Sigmoid colon (tissue), 4 donors: ENCODE data around the gene DENND1B.

ENCODE experiments used
- EP300 ChIP-seq, 4 donors: sonication (generic); formaldehyde crosslinking; IDR thresholded peaks; one replicate each; pipeline ENCODE4 v1.6.1; 2017; ENCODE audit warnings: antibody characterized with exemption in 4 of 4
- TF ChIP-seq, protein P1 (sequence below), 4 experiments: fragments of 450-650 bp in 3 of 4; fragments of 200-600 bp in 1 of 4; IDR thresholded peaks; one replicate each; pipeline ENCODE4 v1.5.1; 2016 to 2019; ENCODE audit warnings: antibody characterized with exemption in 4 of 4, mild to moderate bottlenecking in 3 of 4, moderate library complexity in 2 of 4

DNA sequence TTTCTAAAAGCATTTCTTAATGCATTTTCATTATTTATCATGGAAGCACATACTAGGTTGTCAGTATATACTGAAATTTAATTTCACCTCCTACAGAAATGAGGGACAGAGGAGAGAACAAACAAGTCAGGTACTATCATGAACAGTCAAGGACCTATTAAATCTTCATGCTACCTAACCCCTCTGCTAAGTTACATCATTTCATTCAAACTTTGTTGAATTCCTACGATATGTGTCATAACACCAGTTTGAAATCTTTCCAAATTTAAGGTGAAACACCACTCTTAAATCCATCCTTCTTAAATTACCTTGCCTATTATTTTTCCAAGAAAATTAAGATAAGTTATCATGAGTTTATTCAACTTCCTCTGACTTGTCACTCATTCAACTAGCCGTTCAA, 78.9 kb downstream of the DENND1B start:
- TF ChIP-seq, protein P1, sequence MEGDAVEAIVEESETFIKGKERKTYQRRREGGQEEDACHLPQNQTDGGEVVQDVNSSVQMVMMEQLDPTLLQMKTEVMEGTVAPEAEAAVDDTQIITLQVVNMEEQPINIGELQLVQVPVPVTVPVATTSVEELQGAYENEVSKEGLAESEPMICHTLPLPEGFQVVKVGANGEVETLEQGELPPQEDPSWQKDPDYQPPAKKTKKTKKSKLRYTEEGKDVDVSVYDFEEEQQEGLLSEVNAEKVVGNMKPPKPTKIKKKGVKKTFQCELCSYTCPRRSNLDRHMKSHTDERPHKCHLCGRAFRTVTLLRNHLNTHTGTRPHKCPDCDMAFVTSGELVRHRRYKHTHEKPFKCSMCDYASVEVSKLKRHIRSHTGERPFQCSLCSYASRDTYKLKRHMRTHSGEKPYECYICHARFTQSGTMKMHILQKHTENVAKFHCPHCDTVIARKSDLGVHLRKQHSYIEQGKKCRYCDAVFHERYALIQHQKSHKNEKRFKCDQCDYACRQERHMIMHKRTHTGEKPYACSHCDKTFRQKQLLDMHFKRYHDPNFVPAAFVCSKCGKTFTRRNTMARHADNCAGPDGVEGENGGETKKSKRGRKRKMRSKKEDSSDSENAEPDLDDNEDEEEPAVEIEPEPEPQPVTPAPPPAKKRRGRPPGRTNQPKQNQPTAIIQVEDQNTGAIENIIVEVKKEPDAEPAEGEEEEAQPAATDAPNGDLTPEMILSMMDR (IDR thresholded peaks at IDR 0.05): no peak
- TF ChIP-seq EP300 (IDR thresholded peaks at IDR 0.05): no peak
